CD14-positive monocyte (primary cell): ENCODE data around the gene APOL2. TPM values are rescaled to one million over a fixed set of nuclear protein-coding genes. Genes with fewer than 3 reads are reported as not detected.

Source experiments
- DNase-seq, 3 donors: peaks; one replicate each; pipeline ENCODE4 v3.0.0-alpha.2; 2011 to 2022
- H2AFZ ChIP-seq: 2 replicates; pipeline ENCODE4 v1.6.0; 2012; ENCODE audit warnings: mild to moderate bottlenecking, low read depth, low read length, inconsistent platforms; ENCODE audit not compliant: insufficient read depth, poor library complexity, severe bottlenecking
- H3K27ac ChIP-seq, 2 donors: 1 replicate in 1 of 2; 2 replicates in 1 of 2; pipeline ENCODE4 v1.5.1; 2012 to 2013; ENCODE audit warnings: low read length in 2 of 2, control low read depth in 1 of 2, inconsistent platforms in 1 of 2, low read depth in 1 of 2, mild to moderate bottlenecking in 1 of 2
- H3K27me3 ChIP-seq, 2 donors: one replicate each; pipeline versions ENCODE4 v1.6.0 to v1.6.1; 2011 to 2013; ENCODE audit warnings: low read length in 2 of 2; ENCODE audit not compliant: control insufficient read depth in 2 of 2, insufficient read depth in 2 of 2
- H3K36me3 ChIP-seq, 2 donors: replicated peaks in 1 of 2; 1 replicate in 1 of 2; 2 replicates in 1 of 2; pipeline versions ENCODE4 v1.5.1 to v1.6.1; 2012 to 2013; ENCODE audit warnings: low read length in 2 of 2, control low read depth in 1 of 2, inconsistent platforms in 1 of 2, mild to moderate bottlenecking in 1 of 2; ENCODE audit not compliant: insufficient read depth in 2 of 2, control insufficient read depth in 1 of 2
- H3K4me1 ChIP-seq, 2 donors: 1 replicate in 1 of 2; 2 replicates in 1 of 2; pipeline versions ENCODE4 v1.5.1 to v1.6.1; 2012 to 2013; ENCODE audit warnings: low read length in 2 of 2, control low read depth in 1 of 2, inconsistent platforms in 1 of 2, mild to moderate bottlenecking in 1 of 2, moderate library complexity in 1 of 2; ENCODE audit not compliant: insufficient read depth in 2 of 2, control insufficient read depth in 1 of 2
- H3K4me2 ChIP-seq: replicated peaks from 2 replicates; pipeline ENCODE3; 2012; ENCODE audit warnings: low read length, moderate library complexity, mild to moderate bottlenecking; ENCODE audit not compliant: poor library complexity, severe bottlenecking; ENCODE audit errors: extremely low read depth
- H3K4me3 ChIP-seq, 3 experiments: fragments of 200-600 bp in 1 of 3; sonication (generic) in 1 of 3; replicated peaks in 1 of 3; 1 replicate in 2 of 3; 2 replicates in 1 of 3; pipeline ENCODE4 v1.5.1; 2011 to 2013; ENCODE audit warnings: low read length in 3 of 3, mild to moderate bottlenecking in 3 of 3, control low read depth in 2 of 3, low read depth in 2 of 3, inconsistent platforms in 1 of 3, moderate library complexity in 1 of 3
- H3K79me2 ChIP-seq: 2 replicates; pipeline ENCODE4 v1.6.0; 2012; ENCODE audit warnings: mild to moderate bottlenecking, control low read depth, inconsistent platforms, low read length, moderate library complexity; ENCODE audit not compliant: insufficient read depth
- H3K9ac ChIP-seq: 2 replicates; pipeline ENCODE4 v1.6.0; 2017; ENCODE audit warnings: low read length, mild to moderate bottlenecking; ENCODE audit not compliant: insufficient read depth, poor library complexity, severe bottlenecking
- H3K9me3 ChIP-seq, 2 donors: replicated peaks in 1 of 2; 1 replicate in 1 of 2; 2 replicates in 1 of 2; pipeline versions ENCODE4 v1.5.1 to v1.6.1; 2012 to 2013; ENCODE audit warnings: low read length in 2 of 2, control low read depth in 1 of 2; ENCODE audit not compliant: control insufficient read depth in 1 of 2, insufficient read depth in 1 of 2
- H4K20me1 ChIP-seq: 2 replicates; pipeline ENCODE4 v1.6.0; 2012; ENCODE audit warnings: mild to moderate bottlenecking, low read length, control low read depth, moderate library complexity; ENCODE audit not compliant: insufficient read depth
- H3K27ac Mint-ChIP-seq, 7 donors: one replicate each; pipeline ENCODE4 v1.8.0; 2020; ENCODE audit warnings: mild to moderate bottlenecking in 7 of 7, mixed read lengths in 7 of 7, moderate library complexity in 6 of 7, inconsistent platforms in 2 of 7
- H3K27me3 Mint-ChIP-seq, 3 donors: one replicate each; pipeline ENCODE4 v1.8.0; 2021 to 2022; ENCODE audit warnings: low read depth in 3 of 3, mild to moderate bottlenecking in 3 of 3, mixed read lengths in 3 of 3, moderate library complexity in 3 of 3, inconsistent platforms in 1 of 3
- H3K36me3 Mint-ChIP-seq, 2 donors: one replicate each; pipeline ENCODE4 v1.8.0; 2020; ENCODE audit warnings: mixed read lengths in 2 of 2, inconsistent platforms in 1 of 2, mild to moderate bottlenecking in 1 of 2
- H3K4me1 Mint-ChIP-seq: one replicate; pipeline ENCODE4 v1.8.0; 2020; ENCODE audit warnings: mild to moderate bottlenecking, mixed read lengths
- H3K4me3 Mint-ChIP-seq, 2 donors: one replicate each; pipeline ENCODE4 v1.8.0; 2020; ENCODE audit warnings: mild to moderate bottlenecking in 2 of 2, mixed read lengths in 2 of 2, moderate library complexity in 1 of 2
- H3K9me3 Mint-ChIP-seq, 7 donors: one replicate each; pipeline ENCODE4 v1.8.0; 2020 to 2022; ENCODE audit warnings: mixed read lengths in 7 of 7, mild to moderate bottlenecking in 6 of 7, moderate library complexity in 6 of 7, inconsistent platforms in 2 of 7
- WGBS: methylation state at CpG from one replicate; pipeline ENCODE4 v1.1.5; 2013; ENCODE audit warnings: missing lambda C conversion rate; ENCODE audit not compliant: insufficient coverage; 5-methylcytosine and 5-hydroxymethylcytosine counted together
- intact Hi-C, 2 donors: fragments of 100-400 bp; cut with micrococcal nuclease; formaldehyde crosslinking; loops; one replicate each; pipeline versions ENCODE4 v1.15.0 to v1.15.1; 2023
- polyA plus RNA-seq, 3 donors: library from polyadenylated mRNA; depleted of rRNA in 1 of 3; unstranded in 2 of 3; stranded (reverse) in 1 of 3; fragments of 300-500 nt in 2 of 3; fragments of >200 nt in 1 of 3; fragmentation: Illumina TruSeq in 2 of 3; gene quantifications; 1 replicate in 2 of 3; 2 replicates in 1 of 3; pipeline ENCODE4 v1.2.3, GENCODE V29; 2012 to 2021
- TF ChIP-seq, protein P1 (sequence below): fragments of 200-600 bp; IDR thresholded peaks from one replicate; pipeline ENCODE4 v1.8.0; 2022; ENCODE audit warnings: antibody characterized with exemption, mild to moderate bottlenecking

The APOL2 gene
- polyA plus RNA-seq, 3 donors, result 12.6 to 47.0 (median 13.2) TPM

DNA sequence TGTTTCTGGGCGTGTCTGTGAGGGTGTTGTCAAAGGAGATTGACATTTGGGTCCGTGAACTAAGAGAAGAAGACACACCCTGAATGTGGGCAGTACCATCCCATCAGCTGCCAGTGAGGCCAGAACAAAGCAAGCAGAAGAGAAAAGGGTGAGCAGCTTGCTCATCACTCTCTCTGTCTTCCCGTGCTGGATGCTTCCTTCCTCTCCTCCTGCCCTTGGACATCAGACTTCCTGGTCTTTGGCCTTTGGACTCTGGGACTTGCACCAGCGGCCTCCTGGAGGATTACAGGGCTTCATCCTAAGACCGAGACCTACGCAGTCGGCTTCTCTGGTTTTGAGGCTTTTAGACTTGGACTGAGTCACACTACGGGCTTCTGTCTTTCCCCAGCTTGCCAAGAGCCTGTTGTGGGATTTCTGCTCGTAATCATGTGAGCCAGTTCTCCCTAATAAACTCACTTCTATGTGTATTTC lies 18.8 kb downstream of the APOL2 start:
- TF ChIP-seq, protein P1, sequence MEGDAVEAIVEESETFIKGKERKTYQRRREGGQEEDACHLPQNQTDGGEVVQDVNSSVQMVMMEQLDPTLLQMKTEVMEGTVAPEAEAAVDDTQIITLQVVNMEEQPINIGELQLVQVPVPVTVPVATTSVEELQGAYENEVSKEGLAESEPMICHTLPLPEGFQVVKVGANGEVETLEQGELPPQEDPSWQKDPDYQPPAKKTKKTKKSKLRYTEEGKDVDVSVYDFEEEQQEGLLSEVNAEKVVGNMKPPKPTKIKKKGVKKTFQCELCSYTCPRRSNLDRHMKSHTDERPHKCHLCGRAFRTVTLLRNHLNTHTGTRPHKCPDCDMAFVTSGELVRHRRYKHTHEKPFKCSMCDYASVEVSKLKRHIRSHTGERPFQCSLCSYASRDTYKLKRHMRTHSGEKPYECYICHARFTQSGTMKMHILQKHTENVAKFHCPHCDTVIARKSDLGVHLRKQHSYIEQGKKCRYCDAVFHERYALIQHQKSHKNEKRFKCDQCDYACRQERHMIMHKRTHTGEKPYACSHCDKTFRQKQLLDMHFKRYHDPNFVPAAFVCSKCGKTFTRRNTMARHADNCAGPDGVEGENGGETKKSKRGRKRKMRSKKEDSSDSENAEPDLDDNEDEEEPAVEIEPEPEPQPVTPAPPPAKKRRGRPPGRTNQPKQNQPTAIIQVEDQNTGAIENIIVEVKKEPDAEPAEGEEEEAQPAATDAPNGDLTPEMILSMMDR, result no peak
- Histone ChIP-seq H3K27ac (no peak overlapping the region), H3K4me1 (peaks cover 0 to 10% of the 10 kb centered on the region in 2 donors), H3K27me3 (no peaks in the 10 kb centered on the region), H4K20me1 (no peaks in the 10 kb centered on the region), H3K36me3 (no peaks in the 10 kb centered on the region), H2AFZ (no peak overlapping the region), H3K79me2 (no peaks in the 10 kb centered on the region), H3K4me3 (no peak overlapping the region), H3K9me3 (no peaks in the 10 kb centered on the region), H3K4me2 (no peak overlapping the region), H3K9ac (no peak overlapping the region)
- DNase-seq, result no peak
- peaks cover 19% of the 10 kb centered on the region for H3K4me1 Mint-ChIP-seq
- no peak overlapping the region for H3K4me3 Mint-ChIP-seq
- H3K27me3 Mint-ChIP-seq, result peaks cover 4 to 10% (median 4%) of the 10 kb centered on the region in 3 donors
- no peak overlapping the region for H3K27ac Mint-ChIP-seq
- intact Hi-C loops, result no loop called here
- peaks cover 0 to 2% (median 0%) of the 10 kb centered on the region in 7 donors for H3K9me3 Mint-ChIP-seq
- WGBS, result 47% methylated on average over 3 of the region's 9 CpGs
- H3K36me3 Mint-ChIP-seq, result peaks cover 6 to 13% of the 10 kb centered on the region in 2 donors

DNA sequence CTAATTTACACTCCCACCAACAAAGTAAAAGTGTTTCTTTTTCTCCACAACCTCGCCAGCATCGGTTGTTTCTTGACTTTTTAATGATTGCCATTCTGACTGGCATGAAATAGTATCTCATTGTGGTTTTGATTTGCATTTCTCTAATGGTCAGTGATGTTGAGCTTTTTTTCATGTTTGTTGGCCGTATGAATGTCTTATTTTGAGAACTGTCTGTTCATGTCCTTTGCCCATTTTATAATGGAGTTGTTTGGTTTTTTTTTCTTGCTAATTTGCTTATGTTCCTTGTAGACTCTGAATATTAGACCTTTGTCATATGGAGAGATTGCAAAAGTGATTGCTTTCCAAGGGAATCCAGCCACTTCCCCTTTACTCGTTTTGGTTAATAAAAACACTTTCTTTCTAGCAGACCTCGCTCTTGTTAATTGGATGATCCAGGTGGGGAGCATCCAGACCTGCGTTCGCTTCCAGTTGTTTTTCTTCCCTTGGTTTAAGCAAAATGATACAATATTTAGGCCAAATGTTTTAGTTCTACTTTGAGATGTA lies 20.6 kb downstream of the APOL2 start:
- H2AFZ ChIP-seq, result no peak overlapping the region
- H3K27ac ChIP-seq, result no peak overlapping the region
- H3K27ac Mint-ChIP-seq, result no peak overlapping the region
- no peak overlapping the region for H3K4me3 ChIP-seq
- H3K27me3 Mint-ChIP-seq, result peaks cover 4 to 12% (median 4%) of the 10 kb centered on the region in 3 donors
- peaks cover 0 to 2% (median 0%) of the 10 kb centered on the region in 7 donors for H3K9me3 Mint-ChIP-seq
- no peaks in the 10 kb centered on the region for H4K20me1 ChIP-seq
- H3K27me3 ChIP-seq, result no peaks in the 10 kb centered on the region
- no peaks in the 10 kb centered on the region for H3K79me2 ChIP-seq
- no peaks in the 10 kb centered on the region for H3K36me3 ChIP-seq
- intact Hi-C loops, result no loop called here
- no peak overlapping the region for H3K9ac ChIP-seq
- H3K36me3 Mint-ChIP-seq, result no peaks in the 10 kb centered on the region
- no peak overlapping the region for H3K4me3 Mint-ChIP-seq
- no peak overlapping the region for H3K4me2 ChIP-seq
- TF ChIP-seq, protein P1, result no peak
- no peaks in the 10 kb centered on the region for H3K9me3 ChIP-seq
- peak in 1 of 3 donors; percentile 32 for DNase-seq
- 100% methylated on average over 1 of the region's 7 CpGs for WGBS
- H3K4me1 Mint-ChIP-seq, result peaks cover 26% of the 10 kb centered on the region
- peaks cover 5 to 15% of the 10 kb centered on the region in 2 donors for H3K4me1 ChIP-seq
